HEK293 (cell line): ENCODE data around the gene MAN1C1.

Source experiments
- CTCF ChIA-PET: fragments of 350-600 bp; formaldehyde crosslinking; extraction: SDS; loops from one replicate; lab custom pipeline; 2021; ENCODE audit warnings: antibody characterized with exemption; lab: Yijun Ruan, JAX
- POLR2A ChIA-PET: fragments of 300-600 bp; formaldehyde crosslinking; extraction: SDS; loops from one replicate; lab custom pipeline; 2020; ENCODE audit warnings: antibody characterized with exemption, inconsistent platforms; lab: Yijun Ruan, JAX
- H3K27ac ChIP-seq: fragments of 200-500 bp; sonication (Bioruptor generic); 2 replicates; pipeline ENCODE4 v1.5.1; 2014; ENCODE audit warnings: low read depth, low read length, control low read depth, inconsistent platforms; ENCODE audit errors: extremely low read depth
- H3K36me3 ChIP-seq, 2 experiments: fragments of 200-500 bp in 1 of 2; sonication (Bioruptor generic) in 1 of 2; 1 replicate in 1 of 2; 2 replicates in 1 of 2; pipeline ENCODE4 v1.5.1; 2014 to 2017; ENCODE audit warnings: inconsistent platforms in 2 of 2, low read length in 2 of 2; ENCODE audit not compliant: control insufficient read depth in 2 of 2, insufficient read depth in 1 of 2
- H3K4me1 ChIP-seq: fragments of 200-500 bp; sonication (Bioruptor generic); 2 replicates; pipeline ENCODE4 v1.5.1; 2014; ENCODE audit warnings: mild to moderate bottlenecking, low read length, inconsistent platforms; ENCODE audit not compliant: control insufficient read depth, insufficient read depth
- H3K4me3 ChIP-seq: 2 replicates; pipeline ENCODE4 v1.5.1; 2011; ENCODE audit warnings: low read depth, mild to moderate bottlenecking, control low read depth, low read length, moderate library complexity
- H3K9me3 ChIP-seq: fragments of 200-500 bp; sonication (Bioruptor generic); 2 replicates; pipeline ENCODE4 v1.5.1; 2014; ENCODE audit warnings: low read depth, low read length, inconsistent platforms; ENCODE audit not compliant: control insufficient read depth, insufficient read depth
- RBAK ChIP-seq: fragments of 450-650 bp; formaldehyde crosslinking; IDR thresholded peaks from 2 replicates; pipeline ENCODE4 v1.5.1; 2016; ENCODE audit warnings: missing biosample characterization, missing genetic modification characterization
- SALL2 ChIP-seq: fragments of 450-650 bp; formaldehyde crosslinking; IDR thresholded peaks from 2 replicates; pipeline ENCODE4 v1.5.0; 2017; ENCODE audit warnings: missing biosample characterization, mild to moderate bottlenecking, missing genetic modification characterization, borderline replicate concordance
- WT1 ChIP-seq: fragments of 450-650 bp; formaldehyde crosslinking; IDR thresholded peaks from 2 replicates; pipeline ENCODE4 v1.5.1; 2016; ENCODE audit warnings: missing biosample characterization, missing genetic modification characterization
- ZFHX2 ChIP-seq: fragments of 450-650 bp; formaldehyde crosslinking; conservative IDR thresholded peaks from 2 replicates; pipeline ENCODE4 v1.5.1; 2016; ENCODE audit warnings: missing biosample characterization, missing genetic modification characterization
- ZNF121 ChIP-seq: fragments of 450-650 bp; formaldehyde crosslinking; IDR thresholded peaks from 2 replicates; pipeline ENCODE4 v1.5.1; 2016; ENCODE audit warnings: missing biosample characterization, missing genetic modification characterization
- ZNF174 ChIP-seq: fragments of 450-650 bp; formaldehyde crosslinking; IDR thresholded peaks from 2 replicates; pipeline ENCODE4 v1.5.0; 2017; ENCODE audit warnings: missing biosample characterization, mild to moderate bottlenecking, missing genetic modification characterization
- ZNF19 ChIP-seq: fragments of 450-650 bp; formaldehyde crosslinking; IDR thresholded peaks from 2 replicates; pipeline ENCODE4; 2016; ENCODE audit warnings: missing biosample characterization, missing genetic modification characterization, low read depth
- ZNF221 ChIP-seq: fragments of 450-650 bp; formaldehyde crosslinking; IDR thresholded peaks from 2 replicates; pipeline ENCODE4 v1.5.1; 2017; ENCODE audit warnings: missing biosample characterization, missing genetic modification characterization, borderline replicate concordance
- ZNF350 ChIP-seq: fragments of 450-650 bp; formaldehyde crosslinking; IDR thresholded peaks from 2 replicates; pipeline ENCODE4 v1.5.0; 2017; ENCODE audit warnings: missing biosample characterization, mild to moderate bottlenecking, missing genetic modification characterization
- ZNF48 ChIP-seq: fragments of 450-650 bp; formaldehyde crosslinking; IDR thresholded peaks from 2 replicates; pipeline ENCODE4 v1.5.1; 2016; ENCODE audit warnings: missing biosample characterization, missing genetic modification characterization
- ZNF521 ChIP-seq: fragments of 450-650 bp; formaldehyde crosslinking; IDR thresholded peaks from 2 replicates; pipeline ENCODE4 v1.5.1; 2017; ENCODE audit warnings: missing biosample characterization, mild to moderate bottlenecking, missing genetic modification characterization
- ZNF555 ChIP-seq: fragments of 450-650 bp; formaldehyde crosslinking; conservative IDR thresholded peaks from 2 replicates; pipeline ENCODE4 v1.5.1; 2017; ENCODE audit warnings: missing biosample characterization, mild to moderate bottlenecking, missing genetic modification characterization, inconsistent platforms
- ZNF624 ChIP-seq: fragments of 450-650 bp; formaldehyde crosslinking; IDR thresholded peaks from 2 replicates; pipeline ENCODE4 v1.5.1; 2017; ENCODE audit warnings: missing biosample characterization, missing genetic modification characterization
- ZNF654 ChIP-seq: fragments of 450-650 bp; formaldehyde crosslinking; IDR thresholded peaks from 2 replicates; pipeline ENCODE4 v1.5.1; 2016; ENCODE audit warnings: low read depth, missing biosample characterization, missing genetic modification characterization
- ZNF677 ChIP-seq: fragments of 450-650 bp; IDR thresholded peaks from 2 replicates; pipeline ENCODE4 v1.5.0; 2018; ENCODE audit warnings: missing biosample characterization, mild to moderate bottlenecking, missing genetic modification characterization, moderate library complexity
- ZNF776 ChIP-seq: fragments of 450-650 bp; formaldehyde crosslinking; IDR thresholded peaks from 2 replicates; pipeline ENCODE4 v1.5.0; 2017; ENCODE audit warnings: missing biosample characterization, missing genetic modification characterization, borderline replicate concordance
- ZSCAN30 ChIP-seq: fragments of 450-650 bp; IDR thresholded peaks from 2 replicates; pipeline ENCODE4 v1.5.1; 2018; ENCODE audit warnings: missing biosample characterization, mild to moderate bottlenecking, missing genetic modification characterization, moderate library complexity
- TF ChIP-seq, protein P1 (sequence below): fragments of 450-650 bp; formaldehyde crosslinking; IDR thresholded peaks from 2 replicates; pipeline ENCODE4 v1.5.1; 2016; ENCODE audit warnings: missing biosample characterization, missing genetic modification characterization
- TF ChIP-seq, protein P2 (sequence below): fragments of 450-650 bp; formaldehyde crosslinking; IDR thresholded peaks from 2 replicates; pipeline ENCODE4 v1.5.1; 2017; ENCODE audit warnings: missing biosample characterization, missing genetic modification characterization
- TF ChIP-seq, protein P3 (sequence below): fragments of 450-650 bp; formaldehyde crosslinking; IDR thresholded peaks from 2 replicates; pipeline ENCODE4 v1.5.1; 2016; ENCODE audit warnings: missing biosample characterization, missing genetic modification characterization
- TF ChIP-seq, protein P4 (sequence below): fragments of 450-650 bp; formaldehyde crosslinking; IDR thresholded peaks from 2 replicates; pipeline ENCODE4 v1.5.1; 2016; ENCODE audit warnings: missing biosample characterization, missing genetic modification characterization, borderline replicate concordance

Gene MAN1C1

DNA sequence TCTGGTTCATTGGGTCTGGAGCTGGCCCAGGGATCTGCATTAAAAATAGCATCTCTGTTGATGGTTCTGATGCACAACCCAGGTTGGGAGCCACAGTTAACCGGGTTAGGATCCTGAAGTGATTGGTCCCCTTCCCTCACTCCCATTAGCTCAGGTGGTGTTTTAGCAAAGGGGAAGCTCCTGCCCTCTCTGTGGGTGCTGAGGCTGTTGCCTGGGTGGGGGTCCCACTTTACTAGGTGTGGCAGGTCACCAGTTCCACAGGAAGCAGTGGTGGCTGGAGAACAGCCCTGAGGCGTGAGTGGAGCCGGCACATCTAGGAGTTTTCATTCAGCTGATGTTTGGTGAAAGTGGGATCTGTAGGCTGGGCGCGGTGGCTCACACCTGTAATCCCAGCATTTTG lies 86.5 kb downstream of the MAN1C1 start (continued):
- TF ChIP-seq, protein P1, sequence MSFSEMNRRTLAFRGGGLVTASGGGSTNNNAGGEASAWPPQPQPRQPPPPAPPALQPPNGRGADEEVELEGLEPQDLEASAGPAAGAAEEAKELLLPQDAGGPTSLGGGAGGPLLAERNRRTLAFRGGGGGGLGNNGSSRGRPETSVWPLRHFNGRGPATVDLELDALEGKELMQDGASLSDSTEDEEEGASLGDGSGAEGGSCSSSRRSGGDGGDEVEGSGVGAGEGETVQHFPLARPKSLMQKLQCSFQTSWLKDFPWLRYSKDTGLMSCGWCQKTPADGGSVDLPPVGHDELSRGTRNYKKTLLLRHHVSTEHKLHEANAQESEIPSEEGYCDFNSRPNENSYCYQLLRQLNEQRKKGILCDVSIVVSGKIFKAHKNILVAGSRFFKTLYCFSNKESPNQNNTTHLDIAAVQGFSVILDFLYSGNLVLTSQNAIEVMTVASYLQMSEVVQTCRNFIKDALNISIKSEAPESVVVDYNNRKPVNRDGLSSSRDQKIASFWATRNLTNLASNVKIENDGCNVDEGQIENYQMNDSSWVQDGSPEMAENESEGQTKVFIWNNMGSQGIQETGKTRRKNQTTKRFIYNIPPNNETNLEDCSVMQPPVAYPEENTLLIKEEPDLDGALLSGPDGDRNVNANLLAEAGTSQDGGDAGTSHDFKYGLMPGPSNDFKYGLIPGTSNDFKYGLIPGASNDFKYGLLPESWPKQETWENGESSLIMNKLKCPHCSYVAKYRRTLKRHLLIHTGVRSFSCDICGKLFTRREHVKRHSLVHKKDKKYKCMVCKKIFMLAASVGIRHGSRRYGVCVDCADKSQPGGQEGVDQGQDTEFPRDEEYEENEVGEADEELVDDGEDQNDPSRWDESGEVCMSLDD (tag by site-specific recombination) = no peak
- TF ChIP-seq, protein P2, sequence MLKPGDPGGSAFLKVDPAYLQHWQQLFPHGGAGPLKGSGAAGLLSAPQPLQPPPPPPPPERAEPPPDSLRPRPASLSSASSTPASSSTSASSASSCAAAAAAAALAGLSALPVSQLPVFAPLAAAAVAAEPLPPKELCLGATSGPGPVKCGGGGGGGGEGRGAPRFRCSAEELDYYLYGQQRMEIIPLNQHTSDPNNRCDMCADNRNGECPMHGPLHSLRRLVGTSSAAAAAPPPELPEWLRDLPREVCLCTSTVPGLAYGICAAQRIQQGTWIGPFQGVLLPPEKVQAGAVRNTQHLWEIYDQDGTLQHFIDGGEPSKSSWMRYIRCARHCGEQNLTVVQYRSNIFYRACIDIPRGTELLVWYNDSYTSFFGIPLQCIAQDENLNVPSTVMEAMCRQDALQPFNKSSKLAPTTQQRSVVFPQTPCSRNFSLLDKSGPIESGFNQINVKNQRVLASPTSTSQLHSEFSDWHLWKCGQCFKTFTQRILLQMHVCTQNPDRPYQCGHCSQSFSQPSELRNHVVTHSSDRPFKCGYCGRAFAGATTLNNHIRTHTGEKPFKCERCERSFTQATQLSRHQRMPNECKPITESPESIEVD = no peak
- TF ChIP-seq, protein P3, sequence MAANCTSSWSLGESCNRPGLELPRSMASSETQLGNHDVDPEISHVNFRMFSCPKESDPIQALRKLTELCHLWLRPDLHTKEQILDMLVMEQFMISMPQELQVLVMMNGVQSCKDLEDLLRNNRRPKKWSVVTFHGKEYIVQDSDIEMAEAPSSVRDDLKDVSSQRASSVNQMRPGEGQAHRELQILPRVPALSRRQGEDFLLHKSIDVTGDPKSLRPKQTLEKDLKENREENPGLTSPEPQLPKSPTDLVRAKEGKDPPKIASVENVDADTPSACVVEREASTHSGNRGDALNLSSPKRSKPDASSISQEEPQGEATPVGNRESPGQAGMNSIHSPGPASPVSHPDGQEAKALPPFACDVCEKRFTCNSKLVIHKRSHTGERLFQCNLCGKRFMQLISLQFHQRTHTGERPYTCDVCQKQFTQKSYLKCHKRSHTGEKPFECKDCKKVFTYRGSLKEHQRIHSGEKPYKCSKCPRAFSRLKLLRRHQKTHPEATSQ (tag by site-specific recombination) = no peak
- no peak for TF ChIP-seq ZNF48 (tag by site-specific recombination)
- no peak for TF ChIP-seq ZNF174

DNA sequence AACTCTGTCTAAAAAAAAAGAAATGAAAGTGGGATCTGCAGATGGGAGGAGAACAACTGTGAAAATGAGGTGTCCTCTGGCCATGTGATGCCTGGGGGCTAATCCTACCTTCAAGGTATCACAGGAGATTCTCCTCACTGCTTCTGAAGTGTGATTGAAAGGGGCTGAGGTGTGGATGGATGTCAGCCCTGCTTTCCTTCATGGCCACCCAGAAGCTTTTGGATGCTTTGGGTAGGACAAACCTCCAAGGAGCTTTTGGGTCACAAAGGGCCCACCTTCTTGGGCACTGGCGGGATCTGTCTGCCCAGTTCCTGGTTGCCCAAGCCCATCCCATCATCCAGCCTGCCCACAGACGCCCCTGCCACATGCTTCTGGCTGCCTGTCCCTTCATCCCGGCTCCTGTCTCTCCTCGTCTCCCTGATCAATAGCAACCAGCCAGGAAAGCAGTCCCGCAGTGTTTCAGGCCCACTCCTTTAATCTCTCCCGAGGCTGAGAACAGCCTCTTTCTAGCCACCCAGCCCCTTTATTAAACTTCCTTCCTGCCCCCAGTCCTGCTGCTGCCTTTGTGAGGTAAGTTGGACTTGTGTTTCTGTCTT lies 87.2 kb downstream of the MAN1C1 start:
- Histone ChIP-seq H3K9me3 (no peaks in the 10 kb centered on the region), H3K4me3 (no peak overlapping the region), H3K36me3 (no peaks in the 10 kb centered on the region), H3K27ac (no peak overlapping the region), H3K4me1 (no peaks in the 10 kb centered on the region)
- ChIA-PET POLR2A (interaction anchor here (0.7 kb wide), 1 partner anchor 87 kb away, joined by 3 read pairs; the partner anchor contains the start of gene MAN1C1), CTCF (interaction anchor here (1.3 kb wide), 1 partner anchor 8 kb away, joined by 3 read pairs; no protein-coding TSS in a partner anchor)
- TF ChIP-seq ZNF677 (tag by site-specific recombination) (no peak), SALL2 (tag by site-specific recombination) (no peak), ZNF19 (tag by site-specific recombination) (no peak), ZNF624 (tag by site-specific recombination) (no peak), ZSCAN30 (tag by site-specific recombination) (no peak), ZNF174 (no peak), ZNF776 (tag by site-specific recombination) (no peak), RBAK (tag by site-specific recombination) (no peak), ZNF654 (tag by site-specific recombination) (no peak), ZNF555 (no peak), ZNF121 (tag by site-specific recombination) (no peak), WT1 (tag by site-specific recombination) (no peak), ZNF521 (no peak), ZFHX2 (tag by site-specific recombination) (no peak), ZNF350 (tag by site-specific recombination) (no peak), ZNF221 (tag by site-specific recombination) (no peak)
- TF ChIP-seq, protein P4, sequence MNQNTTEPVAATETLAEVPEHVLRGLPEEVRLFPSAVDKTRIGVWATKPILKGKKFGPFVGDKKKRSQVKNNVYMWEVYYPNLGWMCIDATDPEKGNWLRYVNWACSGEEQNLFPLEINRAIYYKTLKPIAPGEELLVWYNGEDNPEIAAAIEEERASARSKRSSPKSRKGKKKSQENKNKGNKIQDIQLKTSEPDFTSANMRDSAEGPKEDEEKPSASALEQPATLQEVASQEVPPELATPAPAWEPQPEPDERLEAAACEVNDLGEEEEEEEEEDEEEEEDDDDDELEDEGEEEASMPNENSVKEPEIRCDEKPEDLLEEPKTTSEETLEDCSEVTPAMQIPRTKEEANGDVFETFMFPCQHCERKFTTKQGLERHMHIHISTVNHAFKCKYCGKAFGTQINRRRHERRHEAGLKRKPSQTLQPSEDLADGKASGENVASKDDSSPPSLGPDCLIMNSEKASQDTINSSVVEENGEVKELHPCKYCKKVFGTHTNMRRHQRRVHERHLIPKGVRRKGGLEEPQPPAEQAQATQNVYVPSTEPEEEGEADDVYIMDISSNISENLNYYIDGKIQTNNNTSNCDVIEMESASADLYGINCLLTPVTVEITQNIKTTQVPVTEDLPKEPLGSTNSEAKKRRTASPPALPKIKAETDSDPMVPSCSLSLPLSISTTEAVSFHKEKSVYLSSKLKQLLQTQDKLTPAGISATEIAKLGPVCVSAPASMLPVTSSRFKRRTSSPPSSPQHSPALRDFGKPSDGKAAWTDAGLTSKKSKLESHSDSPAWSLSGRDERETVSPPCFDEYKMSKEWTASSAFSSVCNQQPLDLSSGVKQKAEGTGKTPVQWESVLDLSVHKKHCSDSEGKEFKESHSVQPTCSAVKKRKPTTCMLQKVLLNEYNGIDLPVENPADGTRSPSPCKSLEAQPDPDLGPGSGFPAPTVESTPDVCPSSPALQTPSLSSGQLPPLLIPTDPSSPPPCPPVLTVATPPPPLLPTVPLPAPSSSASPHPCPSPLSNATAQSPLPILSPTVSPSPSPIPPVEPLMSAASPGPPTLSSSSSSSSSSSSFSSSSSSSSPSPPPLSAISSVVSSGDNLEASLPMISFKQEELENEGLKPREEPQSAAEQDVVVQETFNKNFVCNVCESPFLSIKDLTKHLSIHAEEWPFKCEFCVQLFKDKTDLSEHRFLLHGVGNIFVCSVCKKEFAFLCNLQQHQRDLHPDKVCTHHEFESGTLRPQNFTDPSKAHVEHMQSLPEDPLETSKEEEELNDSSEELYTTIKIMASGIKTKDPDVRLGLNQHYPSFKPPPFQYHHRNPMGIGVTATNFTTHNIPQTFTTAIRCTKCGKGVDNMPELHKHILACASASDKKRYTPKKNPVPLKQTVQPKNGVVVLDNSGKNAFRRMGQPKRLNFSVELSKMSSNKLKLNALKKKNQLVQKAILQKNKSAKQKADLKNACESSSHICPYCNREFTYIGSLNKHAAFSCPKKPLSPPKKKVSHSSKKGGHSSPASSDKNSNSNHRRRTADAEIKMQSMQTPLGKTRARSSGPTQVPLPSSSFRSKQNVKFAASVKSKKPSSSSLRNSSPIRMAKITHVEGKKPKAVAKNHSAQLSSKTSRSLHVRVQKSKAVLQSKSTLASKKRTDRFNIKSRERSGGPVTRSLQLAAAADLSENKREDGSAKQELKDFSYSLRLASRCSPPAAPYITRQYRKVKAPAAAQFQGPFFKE (tag by site-specific recombination) = no peak
